Activated naive CD8-positive, alpha-beta T cell treated with anti-CD3 and anti-CD28 coated beads, Interleukin-2, amount 50 U/mL, for 24 hours (primary cell): ENCODE data around the gene UBE4B.
"Not testable (repeated sequence)": the region's sequence is repeated elsewhere in the genome, so short reads cannot be mapped to it uniquely, and the experiment has no call there.

ENCODE experiments used
- ATAC-seq: fragments of 150-1000 bp; cut with Tn5 transposase; one replicate; pipeline ENCODE4 v1.10.0; 2021
- DNase-seq: peaks from one replicate; pipeline ENCODE4 v3.0.0; 2021
- H3K27ac Mint-ChIP-seq: one replicate; pipeline ENCODE4 v1.8.0; 2021; ENCODE audit warnings: mild to moderate bottlenecking, mixed read lengths
- H3K27me3 Mint-ChIP-seq: one replicate; pipeline ENCODE4 v1.8.0; 2021; ENCODE audit warnings: mixed read lengths
- H3K36me3 Mint-ChIP-seq: one replicate; pipeline ENCODE4 v1.8.0; 2021; ENCODE audit warnings: low read depth, mixed read lengths
- H3K4me1 Mint-ChIP-seq: one replicate; pipeline ENCODE4 v1.8.0; 2021; ENCODE audit warnings: mixed read lengths
- H3K4me3 Mint-ChIP-seq: one replicate; pipeline ENCODE4 v1.8.0; 2021; ENCODE audit warnings: mild to moderate bottlenecking, moderate library complexity, mixed read lengths
- H3K9me3 Mint-ChIP-seq: one replicate; pipeline ENCODE4 v1.8.0; 2021; ENCODE audit warnings: mixed read lengths

UBE4B gene

GRCh38 chr1:10106756-10107475 lies 74.2 kb downstream of the UBE4B start:
- ATAC-seq (no peak), DNase-seq (no peak)
- Mint-ChIP-seq H3K4me1 (no peaks in the 10 kb centered on the region), H3K36me3 (peaks cover 17% of the 10 kb centered on the region), H3K27ac (no peak overlapping the region), H3K27me3 (no peaks in the 10 kb centered on the region), H3K4me3 (no peak overlapping the region), H3K9me3 (no peaks in the 10 kb centered on the region)

- H3K9me3 Mint-ChIP-seq, DNase-seq, H3K27ac Mint-ChIP-seq, H3K27me3 Mint-ChIP-seq, H3K4me3 Mint-ChIP-seq, ATAC-seq, H3K4me1 Mint-ChIP-seq: not testable (repeated sequence)
- peaks cover 17% of the 10 kb centered on the region for H3K36me3 Mint-ChIP-seq
Measured at GRCh38 chr1:10107476-10107847, 74.7 kb downstream of the UBE4B start.

- ATAC-seq (no peak), DNase-seq (no peak)
- no peaks in the 10 kb centered on the region for H3K27me3 Mint-ChIP-seq
- no peak overlapping the region for H3K27ac Mint-ChIP-seq
- H3K4me3 Mint-ChIP-seq, result no peak overlapping the region
- H3K36me3 Mint-ChIP-seq, result peaks cover 10% of the 10 kb centered on the region
- H3K4me1 Mint-ChIP-seq, result no peaks in the 10 kb centered on the region
- no peaks in the 10 kb centered on the region for H3K9me3 Mint-ChIP-seq
Measured at GRCh38 chr1:10108134-10108663, 75.4 kb downstream of the UBE4B start.

- ATAC-seq (no peak), DNase-seq (no peak)
- H3K4me1 Mint-ChIP-seq, result no peaks in the 10 kb centered on the region
- H3K9me3 Mint-ChIP-seq, result no peaks in the 10 kb centered on the region
- H3K36me3 Mint-ChIP-seq, result peaks cover 10% of the 10 kb centered on the region
- no peak overlapping the region for H3K4me3 Mint-ChIP-seq
- no peak overlapping the region for H3K27ac Mint-ChIP-seq
- H3K27me3 Mint-ChIP-seq, result no peaks in the 10 kb centered on the region
Measured at GRCh38 chr1:10108948-10109708, 76.4 kb downstream of the UBE4B start.

GRCh38 chr1:10113501-10113900 lies 80.7 kb downstream of the UBE4B start:
- H3K27ac Mint-ChIP-seq, result no peak overlapping the region
- peaks cover 7% of the 10 kb centered on the region for H3K36me3 Mint-ChIP-seq
- H3K4me3 Mint-ChIP-seq, result no peak overlapping the region
- H3K9me3 Mint-ChIP-seq, result no peaks in the 10 kb centered on the region
- ATAC-seq, result no peak
- H3K4me1 Mint-ChIP-seq, result no peaks in the 10 kb centered on the region
- no peak for DNase-seq
- H3K27me3 Mint-ChIP-seq, result no peaks in the 10 kb centered on the region

GRCh38 chr1:10114746-10115145 lies 82.0 kb downstream of the UBE4B start:
- H3K4me3 Mint-ChIP-seq, result no peak overlapping the region
- no peak for ATAC-seq
- no peak overlapping the region for H3K27ac Mint-ChIP-seq
- peaks cover 14% of the 10 kb centered on the region for H3K36me3 Mint-ChIP-seq
- no peaks in the 10 kb centered on the region for H3K4me1 Mint-ChIP-seq
- no peak for DNase-seq
- H3K9me3 Mint-ChIP-seq, result no peaks in the 10 kb centered on the region
- no peaks in the 10 kb centered on the region for H3K27me3 Mint-ChIP-seq

- Mint-ChIP-seq H3K4me1 (no peaks in the 10 kb centered on the region), H3K4me3 (no peak overlapping the region), H3K9me3 (no peaks in the 10 kb centered on the region), H3K27me3 (no peaks in the 10 kb centered on the region), H3K27ac (no peak overlapping the region), H3K36me3 (peaks cover 16% of the 10 kb centered on the region)
- no peak for DNase-seq
- ATAC-seq, result no peak
Measured at GRCh38 chr1:10117132-10117531, 84.4 kb downstream of the UBE4B start.

GRCh38 chr1:10117865-10118264 lies 85.1 kb downstream of the UBE4B start:
- Mint-ChIP-seq H3K36me3 (peaks cover 16% of the 10 kb centered on the region), H3K4me1 (no peaks in the 10 kb centered on the region)
- ATAC-seq, result no peak

GRCh38 chr1:10121688-10122087 lies 88.9 kb downstream of the UBE4B start:
- DNase-seq, result no peak
- Mint-ChIP-seq H3K9me3 (no peaks in the 10 kb centered on the region), H3K27me3 (no peaks in the 10 kb centered on the region), H3K27ac (no peak overlapping the region), H3K4me1 (no peaks in the 10 kb centered on the region), H3K36me3 (peaks cover 16% of the 10 kb centered on the region), H3K4me3 (no peak overlapping the region)
- no peak for ATAC-seq

More at GRCh38 chr1:10117865-10118264, 85.1 kb downstream of the UBE4B start:
- H3K27ac Mint-ChIP-seq, result no peak overlapping the region
- no peaks in the 10 kb centered on the region for H3K9me3 Mint-ChIP-seq
- DNase-seq, result no peak
- H3K4me3 Mint-ChIP-seq, result no peak overlapping the region
- no peaks in the 10 kb centered on the region for H3K27me3 Mint-ChIP-seq

- no peak for DNase-seq
Measured at GRCh38 chr1:10122926-10123325, 90.2 kb downstream of the UBE4B start.

GRCh38 chr1:10128101-10128765 lies 95.5 kb downstream of the UBE4B start:
- H3K36me3 Mint-ChIP-seq, result peaks cover 8% of the 10 kb centered on the region
- H3K4me3 Mint-ChIP-seq, result no peak overlapping the region
- no peaks in the 10 kb centered on the region for H3K27me3 Mint-ChIP-seq
- no peak overlapping the region for H3K27ac Mint-ChIP-seq
- ATAC-seq (no peak), DNase-seq (no peak)
- no peaks in the 10 kb centered on the region for H3K9me3 Mint-ChIP-seq
- H3K4me1 Mint-ChIP-seq, result no peaks in the 10 kb centered on the region

More at GRCh38 chr1:10122926-10123325, 90.2 kb downstream of the UBE4B start:
- Mint-ChIP-seq H3K27ac (no peak overlapping the region), H3K9me3 (no peaks in the 10 kb centered on the region), H3K4me1 (no peaks in the 10 kb centered on the region), H3K36me3 (peaks cover 15% of the 10 kb centered on the region), H3K27me3 (no peaks in the 10 kb centered on the region), H3K4me3 (no peak overlapping the region)
- no peak for ATAC-seq

GRCh38 chr1:10132316-10132715 lies 99.6 kb downstream of the UBE4B start:
- Mint-ChIP-seq H3K36me3 (peaks cover 16% of the 10 kb centered on the region), H3K4me1 (no peaks in the 10 kb centered on the region), H3K27me3 (no peaks in the 10 kb centered on the region), H3K9me3 (no peaks in the 10 kb centered on the region), H3K4me3 (no peak overlapping the region), H3K27ac (no peak overlapping the region)
- DNase-seq (no peak), ATAC-seq (no peak)

- Mint-ChIP-seq H3K36me3 (peaks cover 18% of the 10 kb centered on the region), H3K27ac (no peak overlapping the region), H3K4me1 (no peaks in the 10 kb centered on the region), H3K4me3 (no peak overlapping the region), H3K27me3 (no peaks in the 10 kb centered on the region), H3K9me3 (no peaks in the 10 kb centered on the region)
- DNase-seq, result no peak
- no peak for ATAC-seq
Measured at GRCh38 chr1:10132852-10133251, 100.1 kb downstream of the UBE4B start.

- no peaks in the 10 kb centered on the region for H3K4me1 Mint-ChIP-seq
- peaks cover 20% of the 10 kb centered on the region for H3K36me3 Mint-ChIP-seq
- H3K4me3 Mint-ChIP-seq, result no peak overlapping the region
- H3K27ac Mint-ChIP-seq, result no peak overlapping the region
- no peaks in the 10 kb centered on the region for H3K9me3 Mint-ChIP-seq
- no peak for ATAC-seq
- no peaks in the 10 kb centered on the region for H3K27me3 Mint-ChIP-seq
- DNase-seq, result no peak
Measured at GRCh38 chr1:10140981-10141380, 108.2 kb downstream of the UBE4B start.
